SH-SY5Y (cell line): ENCODE results near the gene FREY1.

ENCODE experiments used
- GATA2 ChIP-seq: IDR thresholded peaks from 2 replicates; pipeline ENCODE4 v1.6.1; 2011; ENCODE audit warnings: mild to moderate bottlenecking, low read depth, low read length
- GATA3 ChIP-seq: IDR thresholded peaks from 2 replicates; pipeline ENCODE4 v1.6.1; 2011; ENCODE audit warnings: low read depth, mild to moderate bottlenecking, low read length, moderate library complexity

GRCh38 chr11:45925550-45925949, 18.5 kb upstream of the FREY1 start:
- TF ChIP-seq GATA2 (no peak), GATA3 (no peak)
